Mesendoderm (in vitro differentiated cells): Measurements from ENCODE around the gene ADAMTS19.
"Not testable (repeated sequence)": the region's sequence is repeated elsewhere in the genome, so short reads cannot be mapped to it uniquely, and the experiment has no call there.

Experiments
- DNase-seq: peaks from one replicate; pipeline ENCODE4 v3.0.0; 2013
- H2AK5ac ChIP-seq: 2 replicates; pipeline ENCODE4 v1.6.1; 2013; ENCODE audit warnings: low read length, inconsistent platforms
- H2BK120ac ChIP-seq: 2 replicates; pipeline ENCODE4 v1.6.1; 2013; ENCODE audit warnings: low read depth, mild to moderate bottlenecking, low read length, moderate library complexity, mixed read lengths
- H2BK15ac ChIP-seq: replicated peaks from 2 replicates; pipeline ENCODE4 v1.6.1; 2013; ENCODE audit warnings: low read depth, mild to moderate bottlenecking, moderate library complexity
- H2BK5ac ChIP-seq: 2 replicates; pipeline ENCODE4 v1.6.1; 2013; ENCODE audit warnings: low read length, inconsistent platforms
- H3K18ac ChIP-seq: 2 replicates; pipeline ENCODE4 v1.6.1; 2013; ENCODE audit warnings: mild to moderate bottlenecking, low read length, mixed read lengths
- H3K23ac ChIP-seq: one replicate; pipeline ENCODE4 v1.6.1; 2013; ENCODE audit warnings: low read length
- H3K27ac ChIP-seq: 2 replicates; pipeline ENCODE4 v1.5.1; 2013; ENCODE audit warnings: low read depth, mild to moderate bottlenecking, inconsistent platforms, low read length, moderate library complexity
- H3K27me3 ChIP-seq: 2 replicates; pipeline ENCODE4 v1.6.1; 2013; ENCODE audit warnings: low read length, control low read depth, mild to moderate bottlenecking, inconsistent platforms; ENCODE audit not compliant: insufficient read depth, poor library complexity
- H3K36me3 ChIP-seq: 2 replicates; pipeline ENCODE4 v1.6.1; 2013; ENCODE audit warnings: low read length, inconsistent platforms; ENCODE audit not compliant: control insufficient read depth, insufficient read depth
- H3K4ac ChIP-seq: one replicate; pipeline ENCODE4 v1.6.1; 2013; ENCODE audit warnings: low read depth, mild to moderate bottlenecking, low read length, moderate library complexity
- H3K4me1 ChIP-seq: 2 replicates; pipeline ENCODE4 v1.6.1; 2013; ENCODE audit warnings: low read depth, low read length, inconsistent platforms; ENCODE audit not compliant: control insufficient read depth
- H3K4me2 ChIP-seq: 2 replicates; pipeline ENCODE4 v1.6.1; 2013; ENCODE audit warnings: low read length
- H3K4me3 ChIP-seq: 2 replicates; pipeline ENCODE4 v1.5.1; 2013; ENCODE audit warnings: mild to moderate bottlenecking, low read length
- H3K56ac ChIP-seq: one replicate; pipeline ENCODE4 v1.6.1; 2013; ENCODE audit warnings: low read length
- H3K79me1 ChIP-seq: 2 replicates; pipeline ENCODE4 v1.6.1; 2013; ENCODE audit warnings: low read length, inconsistent platforms
- H3K79me2 ChIP-seq: 2 replicates; pipeline ENCODE4 v1.6.1; 2013; ENCODE audit warnings: mild to moderate bottlenecking, low read length; ENCODE audit not compliant: control insufficient read depth, insufficient read depth
- H3K9ac ChIP-seq: 2 replicates; pipeline ENCODE4 v1.6.1; 2013; ENCODE audit warnings: low read length, inconsistent platforms
- H4K5ac ChIP-seq: one replicate; pipeline ENCODE4 v1.6.1; 2013; ENCODE audit warnings: low read length
- H4K8ac ChIP-seq: one replicate; pipeline ENCODE4 v1.6.1; 2013; ENCODE audit warnings: low read depth, mild to moderate bottlenecking, control low read depth, low read length, moderate library complexity
- WGBS: extraction: QIAGEN DNeasy Blood & Tissue Kit; methylation state at CpG from one replicate; pipeline ENCODE4 v1.1.7; 2013; ENCODE audit warnings: low lambda C conversion rate, missing lambda C conversion rate; ENCODE audit not compliant: insufficient coverage; ENCODE audit errors: extremely low coverage; 5-methylcytosine and 5-hydroxymethylcytosine counted together

ADAMTS19 gene

DNA sequence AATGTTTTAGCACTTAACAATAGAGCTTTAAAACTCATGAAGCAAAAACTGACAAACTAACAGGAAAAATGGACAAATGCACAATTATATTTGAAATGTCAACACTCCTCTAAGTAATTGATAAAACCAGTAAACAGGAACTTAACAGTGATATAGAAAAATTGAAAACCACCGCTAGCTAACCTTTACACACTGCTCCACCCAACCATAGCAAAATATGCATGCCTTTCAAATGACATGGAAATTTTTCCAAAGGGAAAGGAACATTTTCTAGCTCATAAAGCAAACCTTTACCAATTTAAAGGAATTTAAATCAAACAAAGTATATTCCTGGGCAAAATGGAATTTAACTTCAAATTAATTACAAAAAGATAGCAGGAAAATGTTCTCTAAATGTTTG lies 109.2 kb downstream of the ADAMTS19 start:
- no peak overlapping the region for H3K23ac ChIP-seq
- H3K36me3 ChIP-seq, result no peaks in the 10 kb centered on the region
- H4K5ac ChIP-seq, result no peak overlapping the region
- H2AK5ac ChIP-seq, result no peak overlapping the region
- no peak overlapping the region for H2BK120ac ChIP-seq
- no peaks in the 10 kb centered on the region for H3K4me1 ChIP-seq
- H3K4me3 ChIP-seq, result no peak overlapping the region
- H3K18ac ChIP-seq, result no peak overlapping the region
- no peak overlapping the region for H2BK15ac ChIP-seq
- H3K79me2 ChIP-seq, result no peaks in the 10 kb centered on the region
- no peaks in the 10 kb centered on the region for H3K27me3 ChIP-seq
- no peaks in the 10 kb centered on the region for H3K79me1 ChIP-seq
- WGBS, result no CpG with 5 or more reads among the region's 1 CpG
- no peak overlapping the region for H3K56ac ChIP-seq
- H4K8ac ChIP-seq, result no peak overlapping the region
- H3K4ac ChIP-seq, result no peak overlapping the region
- H3K27ac ChIP-seq, result no peak overlapping the region
- no peak overlapping the region for H3K9ac ChIP-seq
- no peak overlapping the region for H2BK5ac ChIP-seq
- no peak for DNase-seq
- H3K4me2 ChIP-seq, result no peak overlapping the region

DNA sequence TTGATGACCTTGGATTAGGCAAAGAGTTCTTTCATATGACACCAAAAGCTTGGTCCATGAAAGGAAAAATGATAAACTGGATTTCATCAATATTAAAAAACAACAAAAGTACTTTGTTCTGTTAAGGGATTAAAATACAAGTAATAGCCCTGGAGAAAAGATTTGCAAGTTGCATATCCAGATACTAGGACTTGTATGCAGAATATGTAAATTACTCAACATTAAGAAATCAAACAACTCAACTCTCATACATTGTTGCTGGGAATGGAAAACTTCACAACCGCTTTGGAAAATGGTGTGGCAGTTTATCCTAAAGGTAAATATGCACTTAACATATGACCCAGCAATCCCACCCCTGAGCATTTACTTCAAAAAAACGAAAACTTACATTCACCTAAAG lies 112.0 kb downstream of the ADAMTS19 start:
- Histone ChIP-seq H3K9ac (no peak overlapping the region), H3K23ac (no peak overlapping the region)
- no CpG with 5 or more reads among the region's 2 CpGs for WGBS

DNA sequence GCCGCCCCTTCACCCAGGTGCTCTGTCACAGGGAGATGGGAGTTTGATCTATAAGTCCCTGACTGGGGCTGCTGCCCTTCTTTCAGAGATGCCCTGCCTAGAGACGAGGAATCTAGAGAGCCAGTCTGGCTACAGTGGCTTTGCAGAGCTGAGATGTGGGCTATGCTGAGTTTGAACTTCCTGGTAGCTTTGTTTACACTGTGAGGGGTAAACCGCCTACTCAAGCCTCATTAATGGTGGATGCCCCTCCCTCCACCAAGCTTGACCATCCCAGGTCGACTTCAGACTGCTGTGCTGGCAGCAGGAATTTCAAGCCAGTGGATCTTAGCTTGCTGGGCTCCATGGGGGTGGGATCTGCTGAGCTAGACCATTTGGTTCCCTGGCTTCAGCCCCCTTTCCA lies 124.4 kb downstream of the ADAMTS19 start:
- not testable (repeated sequence) for H3K4ac ChIP-seq, H3K79me1 ChIP-seq, H2BK120ac ChIP-seq, H2AK5ac ChIP-seq, H3K23ac ChIP-seq, H3K79me2 ChIP-seq, H3K4me1 ChIP-seq, H3K4me3 ChIP-seq, H3K27me3 ChIP-seq, H3K9ac ChIP-seq, H3K27ac ChIP-seq, H2BK15ac ChIP-seq, H3K56ac ChIP-seq, H3K18ac ChIP-seq, H3K4me2 ChIP-seq, H2BK5ac ChIP-seq, H4K8ac ChIP-seq, H3K36me3 ChIP-seq, H4K5ac ChIP-seq
- no CpG with 5 or more reads among the region's 4 CpGs for WGBS
- DNase-seq, result peak; percentile 31

More for the DNA sequence above, 112.0 kb downstream of the ADAMTS19 start:
- Histone ChIP-seq H4K5ac (no peak overlapping the region), H3K18ac (no peak overlapping the region), H3K27me3 (no peaks in the 10 kb centered on the region), H3K36me3 (no peaks in the 10 kb centered on the region), H3K4ac (no peak overlapping the region), H2AK5ac (no peak overlapping the region), H2BK5ac (no peak overlapping the region), H3K79me2 (no peaks in the 10 kb centered on the region), H3K56ac (no peak overlapping the region), H3K27ac (no peak overlapping the region), H3K4me2 (no peak overlapping the region), H3K4me3 (no peak overlapping the region), H3K4me1 (no peaks in the 10 kb centered on the region), H3K79me1 (no peaks in the 10 kb centered on the region), H2BK120ac (no peak overlapping the region), H2BK15ac (no peak overlapping the region), H4K8ac (no peak overlapping the region)
- DNase-seq, result no peak

DNA sequence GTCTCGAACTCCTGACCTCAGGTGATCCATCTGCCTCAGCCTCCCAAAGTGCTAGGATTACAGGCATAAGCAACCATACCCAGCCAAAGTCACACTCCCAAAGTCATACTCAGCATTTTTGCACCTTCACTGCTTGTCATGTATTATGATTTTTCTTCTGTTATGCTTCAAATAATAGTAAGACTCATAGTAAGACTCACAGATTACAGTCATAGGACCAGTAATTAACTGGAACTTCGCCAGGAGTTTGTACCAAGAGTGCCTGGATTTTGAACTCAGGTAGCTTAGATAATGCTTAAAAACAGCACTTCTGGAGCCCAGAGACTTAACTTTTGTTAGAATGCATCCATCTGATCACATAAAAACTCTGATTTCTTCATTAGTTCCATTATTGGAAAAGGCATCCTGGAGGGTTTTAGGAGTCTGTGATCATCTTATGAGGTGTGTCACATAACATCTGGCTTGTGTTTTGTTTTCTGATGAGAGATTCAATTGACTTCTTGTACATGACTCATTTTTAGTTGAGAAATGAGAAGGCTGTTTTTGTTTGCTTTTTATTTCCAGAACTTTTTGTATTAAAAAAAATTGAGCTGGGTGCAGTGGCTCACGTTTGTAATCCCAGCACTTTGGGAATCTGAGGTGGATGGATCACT lies 131.5 kb downstream of the ADAMTS19 start:
- H3K4me2 ChIP-seq, result no peak overlapping the region
- DNase-seq, result no peak
- H3K18ac ChIP-seq, result no peak overlapping the region
- no peak overlapping the region for H2BK15ac ChIP-seq
- H3K79me2 ChIP-seq, result no peaks in the 10 kb centered on the region
- H2BK5ac ChIP-seq, result no peak overlapping the region
- no peak overlapping the region for H4K8ac ChIP-seq
- no peak overlapping the region for H3K4ac ChIP-seq
- no peak overlapping the region for H3K9ac ChIP-seq
- no peaks in the 10 kb centered on the region for H3K4me1 ChIP-seq
- no peak overlapping the region for H3K23ac ChIP-seq
- H3K4me3 ChIP-seq, result no peak overlapping the region
- no peaks in the 10 kb centered on the region for H3K36me3 ChIP-seq
- H3K27ac ChIP-seq, result no peak overlapping the region
- H2BK120ac ChIP-seq, result no peak overlapping the region
- WGBS, result no CpG with 5 or more reads among the region's 3 CpGs
- H2AK5ac ChIP-seq, result no peak overlapping the region
- no peak overlapping the region for H4K5ac ChIP-seq
- no peaks in the 10 kb centered on the region for H3K27me3 ChIP-seq
- no peak overlapping the region for H3K56ac ChIP-seq
- H3K79me1 ChIP-seq, result no peaks in the 10 kb centered on the region

DNA sequence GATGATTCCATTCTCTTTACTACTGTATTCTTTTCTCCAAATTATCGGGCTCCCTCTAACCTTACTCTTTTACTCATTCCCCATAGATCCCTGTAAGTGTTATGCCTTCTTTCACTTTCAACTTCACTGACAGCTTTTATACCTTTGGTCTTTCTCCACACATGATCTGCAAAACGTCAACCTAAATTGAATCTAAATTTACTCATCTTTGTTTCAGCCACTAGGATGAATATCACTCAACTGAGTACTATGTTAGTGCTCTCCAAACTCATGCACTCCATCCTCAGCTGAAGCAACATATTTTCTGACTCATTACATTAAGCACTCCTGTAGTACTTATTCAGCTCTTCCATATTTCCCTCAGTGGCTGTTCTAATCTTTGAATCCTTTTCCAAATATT lies 133.4 kb downstream of the ADAMTS19 start:
- no peak for DNase-seq
- H3K79me2 ChIP-seq, result no peaks in the 10 kb centered on the region
- H4K5ac ChIP-seq, result no peak overlapping the region
- H4K8ac ChIP-seq, result no peak overlapping the region
- H2BK5ac ChIP-seq, result no peak overlapping the region
- H3K9ac ChIP-seq, result no peak overlapping the region
- no peak overlapping the region for H3K4ac ChIP-seq
- H3K18ac ChIP-seq, result no peak overlapping the region
- H2AK5ac ChIP-seq, result no peak overlapping the region
- no peak overlapping the region for H3K4me3 ChIP-seq
- no peak overlapping the region for H3K23ac ChIP-seq
- no peaks in the 10 kb centered on the region for H3K27me3 ChIP-seq
- H3K56ac ChIP-seq, result no peak overlapping the region
- WGBS, result no CpG with 5 or more reads among the region's 2 CpGs
- no peaks in the 10 kb centered on the region for H3K79me1 ChIP-seq
- H3K36me3 ChIP-seq, result no peaks in the 10 kb centered on the region
- no peak overlapping the region for H3K27ac ChIP-seq
- no peak overlapping the region for H2BK120ac ChIP-seq
- H2BK15ac ChIP-seq, result no peak overlapping the region
- no peak overlapping the region for H3K4me2 ChIP-seq
- H3K4me1 ChIP-seq, result no peaks in the 10 kb centered on the region

DNA sequence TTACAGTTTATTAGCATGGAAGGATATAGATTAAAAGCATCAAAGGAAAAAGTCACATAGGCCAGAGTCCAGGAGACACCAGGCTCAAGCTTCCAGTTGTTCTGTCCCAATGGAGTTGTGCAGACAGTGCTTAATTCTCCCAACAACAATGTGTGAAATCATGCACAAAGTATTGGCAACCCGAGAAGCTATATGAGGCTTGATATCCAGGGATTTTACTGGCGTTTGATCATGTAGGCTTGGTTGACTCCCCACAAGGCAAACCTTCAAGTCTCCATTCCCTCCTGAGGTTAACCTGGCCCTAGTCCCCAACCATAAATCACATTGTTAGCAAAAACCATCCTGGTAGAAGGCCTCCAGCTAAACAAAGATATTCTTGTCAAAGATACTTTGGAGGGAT lies 141.5 kb downstream of the ADAMTS19 start:
- H3K4ac ChIP-seq, result no peak overlapping the region
- no peak overlapping the region for H3K27ac ChIP-seq
- H3K4me2 ChIP-seq, result no peak overlapping the region
- no peak overlapping the region for H2BK120ac ChIP-seq
- H3K36me3 ChIP-seq, result no peaks in the 10 kb centered on the region
- WGBS, result no CpG with 5 or more reads among the region's 2 CpGs
- H3K23ac ChIP-seq, result no peak overlapping the region
- H4K8ac ChIP-seq, result no peak overlapping the region
- no peak overlapping the region for H3K9ac ChIP-seq
- H3K56ac ChIP-seq, result no peak overlapping the region
- no peak for DNase-seq
- H2AK5ac ChIP-seq, result no peak overlapping the region
- H3K4me3 ChIP-seq, result no peak overlapping the region
- no peak overlapping the region for H2BK5ac ChIP-seq
- H3K18ac ChIP-seq, result no peak overlapping the region
- H4K5ac ChIP-seq, result no peak overlapping the region
- H3K79me1 ChIP-seq, result no peaks in the 10 kb centered on the region
- H3K79me2 ChIP-seq, result no peaks in the 10 kb centered on the region
- H3K27me3 ChIP-seq, result no peaks in the 10 kb centered on the region
- H2BK15ac ChIP-seq, result no peak overlapping the region
- no peaks in the 10 kb centered on the region for H3K4me1 ChIP-seq
